Cardiac muscle cell (in vitro differentiated cells and primary cell): ENCODE measurements around the gene TAF1B. TPM values are rescaled to one million over a fixed set of nuclear protein-coding genes. Genes with fewer than 3 reads are reported as not detected.
A peak's percentile ranks its signal among the peaks of the same experiment; 100 is the strongest.
"Not testable (repeated sequence)": the region's sequence is repeated elsewhere in the genome, so short reads cannot be mapped to it uniquely, and the experiment has no call there.

Source experiments
- DNase-seq, 2 donors: peaks; one replicate each; pipeline versions ENCODE4 v3.0.0 to v3.0.0-alpha.2; 2010 to 2017; ENCODE audit warnings: low read depth in 1 of 2, low spot score in 1 of 2
- H3K27ac ChIP-seq: fragments of 200-600 bp; sonication (generic); 2 replicates; pipeline ENCODE4 v1.5.1; 2016
- H3K27me3 ChIP-seq: fragments of 200-600 bp; sonication (generic); 2 replicates; pipeline ENCODE4 v1.6.0; 2016; ENCODE audit warnings: control low read depth
- H3K36me3 ChIP-seq: fragments of 200-600 bp; sonication (generic); 2 replicates; pipeline ENCODE4 v1.5.1; 2016; ENCODE audit warnings: control low read depth
- H3K4me1 ChIP-seq: fragments of 200-600 bp; sonication (generic); 2 replicates; pipeline ENCODE4 v1.8.1; 2017; ENCODE audit warnings: low read depth, mild to moderate bottlenecking, mixed run types
- H3K4me3 ChIP-seq: fragments of 200-600 bp; sonication (generic); 2 replicates; pipeline ENCODE4 v1.5.1; 2016; ENCODE audit warnings: mild to moderate bottlenecking
- H3K9me3 ChIP-seq: fragments of 200-600 bp; sonication (generic); 2 replicates; pipeline ENCODE4 v1.5.1; 2017; ENCODE audit warnings: low read depth, mild to moderate bottlenecking, control low read depth
- CTCF ChIP-seq: IDR thresholded peaks from 2 replicates; pipeline ENCODE4 v1.5.1; 2012; ENCODE audit warnings: low read depth, mild to moderate bottlenecking, low read length
- polyA plus RNA-seq: library from polyadenylated mRNA; unstranded; fragments of >200 nt; fragmentation: Nextera tagmentation; extraction: Ambion mirVana; gene quantifications from 2 replicates; pipeline ENCODE4 v1.2.1, GENCODE V29; 2016
- total RNA-seq: library from RNA; depleted of rRNA; stranded (reverse); fragments of >200 nt; gene quantifications from 2 replicates; pipeline ENCODE4 v1.2.3, GENCODE V29; 2016

TAF1B gene
- total and polyA plus RNA-seq, 2 experiments from 2014 or later = 11.2 to 14.2 TPM

DNA sequence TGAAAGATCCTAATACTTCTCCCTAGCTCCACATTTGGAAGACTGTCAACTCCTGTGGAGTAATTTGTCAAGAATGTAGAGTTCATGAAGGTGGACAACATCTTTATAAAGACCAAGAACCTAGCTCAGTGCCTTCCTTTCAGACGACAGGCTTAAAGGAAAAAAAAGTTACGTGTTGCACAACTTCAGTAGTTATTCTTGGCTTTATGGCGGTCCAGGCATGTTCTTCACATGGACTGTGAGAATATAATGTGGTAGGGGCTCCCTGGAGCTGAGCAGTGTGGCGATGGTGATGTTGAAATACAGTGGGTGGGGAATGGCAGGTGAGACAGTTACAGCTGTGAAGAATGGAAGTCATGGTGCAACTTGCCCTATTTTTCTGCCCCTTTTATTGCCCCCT is 3.9 kb downstream of the TAF1B start:
- Histone ChIP-seq H3K27me3 (no peaks in the 10 kb centered on the region), H3K36me3 (peaks cover 24% of the 10 kb centered on the region), H3K4me1 (peaks cover 8% of the 10 kb centered on the region), H3K4me3 (no peak overlapping the region), H3K27ac (no peak overlapping the region), H3K9me3 (no peaks in the 10 kb centered on the region)
- DNase-seq = peak in 1 of 2 donors; percentile 10
- TF ChIP-seq CTCF = no peak

DNA sequence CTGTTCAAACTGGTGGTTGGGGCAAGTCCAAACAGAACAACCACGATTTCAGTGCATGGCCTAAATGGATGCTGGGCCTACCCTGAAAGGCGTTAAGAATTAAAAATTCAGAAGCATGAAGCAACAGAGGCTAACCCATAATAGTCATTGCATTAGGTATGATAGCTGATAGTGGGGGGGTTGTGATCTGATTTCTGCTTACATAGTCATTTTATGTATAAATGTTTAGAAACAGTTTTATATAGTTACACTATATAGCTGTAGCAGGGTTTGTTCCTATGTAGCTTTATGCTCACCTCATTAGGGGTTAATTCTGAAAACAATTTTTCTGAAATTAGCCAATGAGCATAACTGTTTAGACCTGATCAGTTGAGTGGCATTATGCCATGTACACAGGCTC is 9.6 kb downstream of the TAF1B start:
- Histone ChIP-seq H3K4me3 (no peak overlapping the region), H3K27ac (no peak overlapping the region), H3K4me1 (no peaks in the 10 kb centered on the region), H3K36me3 (peaks cover 49% of the 10 kb centered on the region), H3K27me3 (no peaks in the 10 kb centered on the region), H3K9me3 (no peaks in the 10 kb centered on the region)
- TF ChIP-seq CTCF = no peak
- no peak for DNase-seq

DNA sequence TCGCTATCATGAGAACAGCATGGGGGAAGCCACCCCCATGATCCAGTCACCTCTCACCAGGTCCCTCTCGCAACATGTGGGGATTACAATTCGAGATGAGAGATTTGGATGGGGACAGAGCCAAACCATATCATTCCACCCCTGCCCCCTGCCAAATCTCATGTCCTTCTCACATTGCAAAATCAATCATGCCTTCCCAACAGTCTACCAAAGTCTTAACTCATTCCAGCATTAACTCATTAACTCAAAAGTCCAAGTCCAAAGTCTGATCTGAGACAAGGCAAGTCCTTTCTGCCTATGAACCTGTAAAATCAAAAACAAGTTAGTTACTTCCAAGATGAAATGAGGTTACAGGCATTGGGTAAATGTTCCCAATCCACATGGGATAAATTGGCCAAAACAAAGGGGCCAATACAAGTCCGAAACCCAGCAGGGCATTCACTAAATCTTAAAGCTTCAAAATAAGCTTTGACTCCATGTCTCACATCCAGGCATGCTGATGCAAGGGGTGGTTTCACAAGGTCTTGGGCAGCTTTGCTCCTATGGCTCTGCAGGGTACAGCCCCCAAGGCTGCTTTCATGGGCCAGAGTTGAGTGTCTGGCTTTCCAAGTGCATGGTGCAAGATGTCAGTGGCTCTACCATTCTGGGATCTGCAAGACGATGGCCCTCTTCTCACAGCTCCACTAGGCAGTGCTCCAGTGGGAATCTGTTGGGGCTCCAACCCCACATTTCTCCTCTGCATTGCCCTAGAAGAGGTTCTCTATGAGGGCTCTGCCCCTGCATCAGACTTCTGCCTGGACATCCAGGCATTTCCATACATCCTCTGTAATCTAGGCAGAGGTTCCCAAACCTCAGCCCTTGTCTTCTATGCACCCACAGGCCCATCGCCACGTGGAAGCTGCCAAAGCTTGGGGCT is 14.8 kb downstream of the TAF1B start:
- no peak for DNase-seq
- Histone ChIP-seq H3K36me3 (peaks cover 27% of the 10 kb centered on the region), H3K4me3 (no peak overlapping the region), H3K27ac (no peak overlapping the region), H3K27me3 (no peaks in the 10 kb centered on the region), H3K4me1 (no peaks in the 10 kb centered on the region), H3K9me3 (no peaks in the 10 kb centered on the region)
- TF ChIP-seq CTCF = no peak

DNA sequence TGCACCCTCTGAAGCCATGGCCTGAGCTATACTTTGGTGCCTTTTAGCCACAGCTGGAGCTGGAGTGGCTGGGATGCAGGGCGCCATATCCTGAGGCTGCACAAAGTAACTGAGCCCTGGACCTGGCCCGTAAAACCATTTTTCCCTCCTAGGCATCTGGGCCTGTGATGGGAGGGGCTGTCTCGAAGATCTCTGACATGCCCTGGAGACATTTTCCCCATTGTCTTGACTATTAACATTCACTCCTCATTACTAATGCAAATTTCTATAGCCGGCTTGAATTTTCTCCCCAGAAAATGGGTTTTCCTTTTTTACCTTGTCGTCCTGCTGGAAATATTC is 15.4 kb downstream of the TAF1B start:
- no peak for DNase-seq
- no peak for TF ChIP-seq CTCF
- H3K4me1 ChIP-seq = no peaks in the 10 kb centered on the region
- H3K4me3 ChIP-seq = no peak overlapping the region
- no peaks in the 10 kb centered on the region for H3K27me3 ChIP-seq
- peaks cover 21% of the 10 kb centered on the region for H3K36me3 ChIP-seq
- H3K27ac ChIP-seq = no peak overlapping the region
- no peaks in the 10 kb centered on the region for H3K9me3 ChIP-seq

DNA sequence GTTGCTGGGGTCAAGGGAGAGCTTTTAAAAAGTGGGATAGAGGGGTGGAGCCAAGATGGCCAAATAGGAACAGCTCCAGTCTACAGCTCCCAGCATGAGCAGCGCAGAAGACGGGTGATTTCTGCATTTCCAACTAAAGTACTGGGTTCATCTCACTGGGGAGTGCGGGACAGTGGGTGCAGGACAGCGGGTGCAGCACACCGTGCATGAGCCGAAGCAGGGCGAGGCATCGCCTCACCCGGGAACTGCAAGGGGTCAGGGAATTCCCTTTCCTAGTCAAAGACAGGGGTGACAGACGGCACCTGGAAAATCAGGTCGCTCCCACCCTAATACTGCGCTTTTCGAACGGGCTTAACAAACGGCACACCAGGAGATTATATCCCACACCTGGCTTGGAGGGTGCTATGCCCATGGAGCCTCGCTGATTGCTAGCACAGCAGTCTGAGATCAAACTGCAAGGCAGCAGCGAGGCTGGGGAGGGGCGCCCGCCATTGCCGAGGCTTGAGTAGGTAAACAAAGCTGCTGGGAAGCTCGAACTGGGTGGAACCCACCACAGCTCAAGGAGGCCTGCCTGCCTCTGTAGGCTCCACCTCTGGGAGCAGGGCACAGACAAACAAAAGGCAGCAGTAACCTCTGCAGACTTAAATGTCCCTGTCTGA is 17.8 kb downstream of the TAF1B start:
- H3K4me1 ChIP-seq, H3K4me3 ChIP-seq, DNase-seq, H3K36me3 ChIP-seq, H3K27me3 ChIP-seq, H3K27ac ChIP-seq, H3K9me3 ChIP-seq: not testable (repeated sequence)

- no peaks in the 10 kb centered on the region for H3K27me3 ChIP-seq
- no peaks in the 10 kb centered on the region for H3K4me1 ChIP-seq
- H3K9me3 ChIP-seq = no peaks in the 10 kb centered on the region
- no peak for DNase-seq
- no peak overlapping the region for H3K4me3 ChIP-seq
- H3K27ac ChIP-seq = no peak overlapping the region
- TF ChIP-seq CTCF = no peak
- H3K36me3 ChIP-seq = peaks cover 9% of the 10 kb centered on the region
Observed at GRCh38 chr2:9867881-9868280, 24.6 kb downstream of the TAF1B start.
